Right ventricle myocardium inferior (tissue), 1 donor: Measurements from ENCODE around the gene CTNNAL1. TPM values are rescaled to one million over a fixed set of nuclear protein-coding genes. Genes with fewer than 3 reads are reported as not detected.
"Not testable (repeated sequence)": the region's sequence is repeated elsewhere in the genome, so short reads cannot be mapped to it uniquely, and the experiment has no call there.

Source experiments
- ATAC-seq: fragments of 200-7000 bp; cut with Tn5 transposase; one replicate; pipeline ENCODE4 v1.9.1; 2020; ENCODE audit warnings: mild to moderate bottlenecking, moderate library complexity
- DNase-seq: peaks from one replicate; pipeline ENCODE4 v3.0.0; 2021; ENCODE audit errors: missing footprints
- intact Hi-C: fragments of 100-400 bp; cut with DNase I; formaldehyde crosslinking; loops from one replicate; pipeline ENCODE4 v1.11.0; 2022
- microRNA-seq: library from miRNA; unstranded; fragments of <30 nt; microRNA quantifications from one replicate; pipeline ENCODE4 v1.2.0, GENCODE V29; 2020
- total RNA-seq: library from RNA; stranded (reverse); fragmentation: NEBNext Ultra II Directional; extraction: Animal tissue kit (Norgen Biotek cat#: 25700); gene quantifications from one replicate; pipeline ENCODE4 v1.2.1, GENCODE V29; 2021
- donor health status: DM: no; HTN: yes; CAD: no; lungs with severe emphysema.

The CTNNAL1 gene
- total RNA-seq, 1 donor from 2014 or later: 70.7 TPM

- intact Hi-C loops: no loop called here
Measured at GRCh38 chr9:108905494-108905893, 107.8 kb downstream of the CTNNAL1 start.

DNA sequence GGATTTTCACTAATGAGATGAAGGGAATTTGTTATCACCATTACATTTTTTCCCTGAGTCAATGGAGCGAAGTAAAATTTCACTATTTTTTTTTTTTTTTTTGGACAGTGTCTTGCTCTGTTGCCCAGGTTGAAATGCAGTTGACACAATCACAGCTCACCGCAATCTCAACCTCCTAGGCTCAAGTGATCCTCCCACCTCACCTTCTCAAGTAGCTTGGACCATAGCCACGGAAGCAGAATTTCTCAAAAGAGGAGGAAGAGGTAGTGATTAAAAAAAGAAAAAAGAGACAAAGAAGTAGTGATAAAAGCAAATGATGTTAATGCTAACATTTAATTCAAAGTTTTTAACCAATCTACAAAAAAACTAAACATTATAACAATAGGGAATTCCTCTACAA, 109.1 kb downstream of the CTNNAL1 start:
- DNase-seq (no peak), ATAC-seq (no peak)
- intact Hi-C loops: no loop called here

More at GRCh38 chr9:108905494-108905893, 107.8 kb downstream of the CTNNAL1 start:
- no peak for DNase-seq
- no peak for ATAC-seq

DNA sequence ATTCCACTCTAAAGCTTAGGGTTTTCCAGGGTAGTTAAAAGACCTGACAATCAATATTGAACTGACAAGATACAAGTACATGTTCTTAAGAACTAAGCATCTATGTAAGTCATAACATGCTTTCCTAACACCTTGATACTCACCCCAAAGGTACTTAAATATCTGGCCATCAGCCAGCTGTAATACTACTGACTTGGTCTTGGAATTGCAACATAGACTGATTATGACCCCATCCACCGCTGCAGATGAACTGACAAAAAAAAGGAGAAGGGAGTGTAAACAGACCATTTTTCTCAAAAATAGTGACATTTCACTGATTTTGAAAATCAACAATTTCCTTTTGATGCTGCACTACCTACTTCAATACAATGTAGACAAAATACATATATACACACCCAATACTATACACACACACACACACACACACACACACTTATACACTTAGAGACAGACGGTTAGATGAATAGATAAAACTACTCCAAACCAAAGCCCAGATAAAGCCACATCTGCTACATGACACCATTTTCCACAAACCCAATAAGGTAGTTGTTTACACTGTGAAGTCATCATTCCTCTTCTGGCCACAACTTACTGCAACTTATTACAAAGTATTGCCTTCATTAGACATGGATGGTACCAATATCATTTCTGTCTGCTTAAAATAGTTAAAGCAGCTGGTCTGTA, 109.7 kb downstream of the CTNNAL1 start:
- intact Hi-C loops: no loop called here
- no peak for DNase-seq
- no peak for ATAC-seq

DNA sequence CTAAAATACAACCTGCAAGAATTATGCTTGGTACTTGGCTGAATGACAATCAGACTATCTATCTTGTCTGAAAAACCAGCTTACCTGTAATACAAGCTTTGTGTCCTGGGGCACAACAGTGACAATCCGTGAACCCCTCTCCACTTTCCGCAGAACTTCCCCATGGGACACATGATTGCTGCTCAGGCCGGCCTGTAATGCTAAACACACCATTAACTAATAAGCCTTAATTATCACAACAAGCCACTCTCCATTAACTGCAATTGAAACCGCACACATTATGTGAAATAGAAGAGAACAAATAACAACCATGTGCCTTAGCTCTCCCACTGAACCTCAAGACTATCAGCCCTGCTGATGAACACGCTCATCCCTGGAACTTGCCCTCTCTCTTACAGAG, 113.1 kb downstream of the CTNNAL1 start:
- DNase-seq (peak; percentile 20), ATAC-seq (no peak)
- intact Hi-C loops: no loop called here

GRCh38 chr9:108899023-108899695, 114.1 kb downstream of the CTNNAL1 start:
- not testable (repeated sequence) for ATAC-seq, DNase-seq
- intact Hi-C loops: loop anchor here (10.0 kb wide), 1 partner anchor 486 kb away; no protein-coding TSS in a partner anchor

DNA sequence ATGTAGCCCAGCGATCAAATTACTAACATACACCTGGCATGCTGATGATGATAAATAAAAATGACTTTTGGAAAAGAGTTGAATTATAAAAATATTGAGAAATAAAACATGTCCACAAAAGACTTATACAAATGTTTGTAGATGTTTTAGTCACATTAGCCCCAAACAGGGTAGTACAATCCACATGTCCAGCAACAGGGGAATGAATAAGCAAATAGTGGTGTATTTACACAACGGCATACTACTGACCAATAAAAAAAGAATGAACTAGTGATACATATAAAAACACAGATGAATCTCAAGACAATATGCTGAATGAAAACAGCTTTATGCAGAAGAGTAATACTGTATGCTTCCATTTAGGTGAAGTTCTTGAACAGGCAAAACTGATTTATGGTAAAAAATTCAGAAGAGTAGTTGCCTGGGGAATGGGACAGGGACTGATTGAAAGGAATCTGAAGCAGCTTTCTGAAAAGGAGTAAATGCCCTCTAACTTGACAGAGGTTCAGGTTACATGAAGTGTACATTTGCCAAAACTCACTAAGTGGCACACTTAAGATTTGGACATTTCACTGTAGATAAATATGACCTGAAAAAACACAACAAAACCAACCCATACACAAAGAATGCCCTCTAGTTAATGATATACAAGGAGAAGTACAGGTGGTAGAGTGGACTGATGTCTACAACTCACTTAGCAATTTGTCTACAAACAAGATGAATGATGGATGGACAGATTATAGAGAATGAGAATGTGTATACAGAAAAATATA, 115.8 kb downstream of the CTNNAL1 start:
- DNase-seq: no peak
- intact Hi-C loops: loop anchor here (10.0 kb wide), 1 partner anchor 487 kb away; no protein-coding TSS in a partner anchor
- ATAC-seq: no peak

DNA sequence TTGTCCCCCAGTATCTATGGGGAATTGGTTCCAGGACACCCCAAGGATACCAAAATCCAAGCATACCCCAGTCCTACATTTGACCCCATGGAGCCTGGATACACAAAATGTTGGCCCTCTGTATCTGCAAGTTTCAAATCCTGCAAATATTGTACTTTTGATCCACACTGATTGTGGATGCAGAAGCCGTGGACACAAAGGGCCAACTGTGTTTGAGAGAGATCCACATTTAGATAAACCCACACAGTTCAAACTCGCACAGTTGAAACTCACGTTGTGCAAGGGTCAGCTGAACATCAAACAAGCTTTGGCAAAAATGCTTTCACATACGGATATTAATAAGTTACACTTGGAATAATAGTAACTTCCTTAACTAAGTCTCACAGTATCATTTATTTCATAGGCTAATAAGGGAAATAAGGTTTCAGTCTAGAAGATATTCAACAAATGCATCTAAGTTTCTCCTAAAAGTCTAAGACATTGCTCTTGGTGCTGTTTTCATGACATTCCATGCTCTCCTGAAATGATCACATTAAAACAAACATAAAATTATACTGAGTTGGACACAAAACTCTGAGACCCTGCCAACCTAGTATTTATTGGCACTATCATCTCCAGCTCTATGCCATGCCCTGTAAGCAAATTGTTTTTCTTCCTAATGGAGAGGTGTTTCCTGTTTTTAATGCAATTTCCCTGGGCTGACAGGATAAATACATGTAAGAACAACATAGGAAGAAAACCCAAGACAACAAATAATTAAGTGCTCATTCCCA, 118.9 kb downstream of the CTNNAL1 start:
- intact Hi-C loops: loop anchor here (5.0 to 10.0 kb wide), 2 partner anchors 428 to 490 kb away; partner anchors contain the start of gene EPB41L4B

More for the DNA sequence above, 118.9 kb downstream of the CTNNAL1 start:
- no peak for DNase-seq
- ATAC-seq: no peak

Small RNAs within 50 kb of the gene (microRNA-seq; reads per million reads assigned to microRNA genes)
- gene MIR32: 255 reads per million, percentile 64 among the genes with 10 or more reads in this experiment

Other genes starting within 250 kb of the CTNNAL1 start
- gene ACTL7B, start 157.5 kb downstream of the CTNNAL1 start, total RNA-seq: not detected
- not detected for gene ACTL7A, start 151.2 kb downstream of the CTNNAL1 start, total RNA-seq
- 17.5 TPM for gene ELP1, start 79.4 kb downstream of the CTNNAL1 start, total RNA-seq
- gene ABITRAM, start 79.1 kb downstream of the CTNNAL1 start, total RNA-seq: 16.0 TPM
- 95.1 TPM for gene TMEM245, start 106.4 kb upstream of the CTNNAL1 start, total RNA-seq
- 1.8 TPM for gene FRRS1L, start 153.8 kb upstream of the CTNNAL1 start, total RNA-seq